ENCODE data around the gene ATP8A2.

DNA sequence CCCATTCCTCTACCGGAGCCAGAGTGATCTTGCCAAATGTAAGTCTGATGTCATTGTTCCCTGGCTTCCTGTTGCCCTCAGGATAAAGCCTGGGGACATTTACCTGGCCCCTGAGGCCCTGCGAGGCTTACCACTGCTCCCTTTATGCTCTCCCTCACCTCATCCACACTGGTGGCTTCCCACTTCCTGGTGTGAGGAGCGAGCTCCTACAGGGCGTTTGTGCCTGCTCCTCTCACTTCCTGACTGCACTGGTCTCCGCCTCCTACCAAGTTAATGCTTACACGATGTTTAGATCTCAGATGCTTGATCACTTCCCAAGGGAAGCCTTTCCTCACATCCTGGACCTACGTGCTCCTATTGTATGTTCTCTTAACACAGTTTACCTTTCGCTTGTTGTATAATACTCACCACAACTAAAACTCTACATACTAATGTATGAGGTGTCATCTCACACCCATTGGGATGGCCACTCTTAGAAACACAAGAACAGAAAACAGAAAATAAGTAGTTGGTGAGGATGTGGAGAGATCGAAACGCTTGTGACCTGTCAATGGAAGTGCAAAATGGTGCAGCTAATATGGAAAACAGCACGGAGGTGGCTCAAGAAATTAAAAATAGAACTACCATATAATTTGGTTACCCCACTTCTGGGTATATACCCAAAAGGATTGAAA, 502.4 kb downstream of the ATP8A2 start:
- TF ChIP-seq POLR2A (IDR thresholded peaks at IDR 0.05) = no peak
- TF ChIP-seq, protein P1, sequence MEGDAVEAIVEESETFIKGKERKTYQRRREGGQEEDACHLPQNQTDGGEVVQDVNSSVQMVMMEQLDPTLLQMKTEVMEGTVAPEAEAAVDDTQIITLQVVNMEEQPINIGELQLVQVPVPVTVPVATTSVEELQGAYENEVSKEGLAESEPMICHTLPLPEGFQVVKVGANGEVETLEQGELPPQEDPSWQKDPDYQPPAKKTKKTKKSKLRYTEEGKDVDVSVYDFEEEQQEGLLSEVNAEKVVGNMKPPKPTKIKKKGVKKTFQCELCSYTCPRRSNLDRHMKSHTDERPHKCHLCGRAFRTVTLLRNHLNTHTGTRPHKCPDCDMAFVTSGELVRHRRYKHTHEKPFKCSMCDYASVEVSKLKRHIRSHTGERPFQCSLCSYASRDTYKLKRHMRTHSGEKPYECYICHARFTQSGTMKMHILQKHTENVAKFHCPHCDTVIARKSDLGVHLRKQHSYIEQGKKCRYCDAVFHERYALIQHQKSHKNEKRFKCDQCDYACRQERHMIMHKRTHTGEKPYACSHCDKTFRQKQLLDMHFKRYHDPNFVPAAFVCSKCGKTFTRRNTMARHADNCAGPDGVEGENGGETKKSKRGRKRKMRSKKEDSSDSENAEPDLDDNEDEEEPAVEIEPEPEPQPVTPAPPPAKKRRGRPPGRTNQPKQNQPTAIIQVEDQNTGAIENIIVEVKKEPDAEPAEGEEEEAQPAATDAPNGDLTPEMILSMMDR (IDR thresholded peaks at IDR 0.05) = no peak

All from testis (tissue), 2 donors.